Neuronal stem cell (in vitro differentiated cells): ENCODE results near the gene ADCY2.

Source experiments
- DNase-seq: peaks from one replicate; pipeline ENCODE4 v3.0.0-alpha.2; 2013; ENCODE audit warnings: low spot score
- H2AFZ ChIP-seq: one replicate; pipeline ENCODE4 v1.6.1; 2013; ENCODE audit warnings: mild to moderate bottlenecking, low read length, inconsistent platforms
- H2AK5ac ChIP-seq: 2 replicates; pipeline ENCODE4 v1.6.1; 2013; ENCODE audit warnings: low read depth, mild to moderate bottlenecking, inconsistent platforms, low read length, moderate library complexity, mixed read lengths
- H2BK120ac ChIP-seq: 2 replicates; pipeline ENCODE4 v1.6.1; 2013; ENCODE audit warnings: low read depth, mild to moderate bottlenecking, inconsistent platforms, low read length, moderate library complexity, mixed read lengths
- H2BK12ac ChIP-seq: one replicate; pipeline ENCODE4 v1.6.1; 2013; ENCODE audit warnings: low read length, inconsistent platforms
- H2BK15ac ChIP-seq: 2 replicates; pipeline ENCODE4 v1.6.1; 2013; ENCODE audit warnings: mild to moderate bottlenecking, low read length, inconsistent platforms, mixed read lengths
- H2BK5ac ChIP-seq: one replicate; pipeline ENCODE4 v1.6.1; 2013; ENCODE audit warnings: inconsistent platforms, mild to moderate bottlenecking, low read length, moderate library complexity
- H3K14ac ChIP-seq: one replicate; pipeline ENCODE4 v1.6.1; 2013; ENCODE audit warnings: low read length, inconsistent platforms
- H3K18ac ChIP-seq: 2 replicates; pipeline ENCODE4 v1.6.1; 2013; ENCODE audit warnings: low read length, inconsistent platforms
- H3K23ac ChIP-seq: 2 replicates; pipeline ENCODE4 v1.6.1; 2013; ENCODE audit warnings: low read depth, mild to moderate bottlenecking, mixed read lengths, low read length, inconsistent platforms; ENCODE audit not compliant: poor library complexity
- H3K27ac ChIP-seq: replicated peaks from 3 replicates; pipeline ENCODE4 v1.5.1; 2013; ENCODE audit warnings: low read length, inconsistent platforms
- H3K27me3 ChIP-seq, 3 experiments: 2 replicates each; pipeline ENCODE4 v1.6.1; 2013; ENCODE audit warnings: low read length in 3 of 3, mild to moderate bottlenecking in 2 of 3, inconsistent platforms in 1 of 3, low read depth in 1 of 3, mixed read lengths in 1 of 3, moderate library complexity in 1 of 3; ENCODE audit not compliant: control insufficient read depth in 3 of 3, insufficient read depth in 3 of 3
- H3K36me3 ChIP-seq, 2 donors: replicated peaks in 1 of 2; 2 replicates each; pipeline ENCODE4 v1.6.1; 2013; ENCODE audit warnings: low read length in 2 of 2; ENCODE audit not compliant: control insufficient read depth in 2 of 2, insufficient read depth in 2 of 2
- H3K4ac ChIP-seq: 2 replicates; pipeline ENCODE4 v1.6.1; 2013; ENCODE audit warnings: inconsistent platforms, mild to moderate bottlenecking, low read length, moderate library complexity
- H3K4me1 ChIP-seq, 2 donors: 1 replicate in 1 of 2; 2 replicates in 1 of 2; pipeline ENCODE4 v1.6.1; 2013; ENCODE audit warnings: low read length in 2 of 2, low read depth in 1 of 2; ENCODE audit not compliant: control insufficient read depth in 2 of 2, insufficient read depth in 1 of 2
- H3K4me2 ChIP-seq: one replicate; pipeline ENCODE4 v1.6.1; 2013; ENCODE audit warnings: mild to moderate bottlenecking, low read length, inconsistent platforms; ENCODE audit not compliant: insufficient read depth, poor library complexity, severe bottlenecking
- H3K4me3 ChIP-seq, 2 donors: 2 replicates each; pipeline ENCODE4 v1.5.1; 2013; ENCODE audit warnings: low read length in 2 of 2, mild to moderate bottlenecking in 2 of 2, inconsistent platforms in 1 of 2, moderate library complexity in 1 of 2
- H3K79me1 ChIP-seq: one replicate; pipeline ENCODE4 v1.6.1; 2013; ENCODE audit warnings: low read depth, mild to moderate bottlenecking, inconsistent platforms, low read length, moderate library complexity
- H3K9ac ChIP-seq: one replicate; pipeline ENCODE4 v1.6.1; 2013; ENCODE audit warnings: mild to moderate bottlenecking, low read depth, low read length, inconsistent platforms; ENCODE audit not compliant: poor library complexity
- H3K9me3 ChIP-seq, 2 donors: replicated peaks in 1 of 2; 2 replicates each; pipeline versions ENCODE3 to v1.6.1; 2013; ENCODE audit warnings: low read length in 2 of 2, mild to moderate bottlenecking in 2 of 2, inconsistent platforms in 1 of 2, low read depth in 1 of 2, mixed read lengths in 1 of 2, moderate library complexity in 1 of 2; ENCODE audit not compliant: control insufficient read depth in 2 of 2, insufficient read depth in 1 of 2
- H4K8ac ChIP-seq: one replicate; pipeline ENCODE4 v1.6.1; 2013; ENCODE audit warnings: low read depth, mild to moderate bottlenecking, inconsistent platforms, low read length, moderate library complexity
- H4K91ac ChIP-seq: one replicate; pipeline ENCODE4 v1.6.1; 2013; ENCODE audit warnings: low read length, low read depth, mild to moderate bottlenecking, inconsistent platforms; ENCODE audit not compliant: poor library complexity
- WGBS, 2 donors: extraction: QIAGEN DNeasy Blood & Tissue Kit; methylation state at CpG; one replicate each; pipeline ENCODE4 v1.1.7; 2013; ENCODE audit warnings: missing lambda C conversion rate in 2 of 2, mixed read lengths in 1 of 2; ENCODE audit not compliant: insufficient read length in 2 of 2, insufficient replicate concordance in 1 of 2; ENCODE audit errors: extremely low coverage in 2 of 2; 5-methylcytosine and 5-hydroxymethylcytosine counted together

Gene ADCY2

GRCh38 chr5:7664208-7664607 lies 268.3 kb downstream of the ADCY2 start:
- Histone ChIP-seq H3K14ac (no peak overlapping the region), H3K9me3 (peaks cover 0 to 1% of the 10 kb centered on the region in 2 donors), H3K4me1 (no peaks in the 10 kb centered on the region), H3K9ac (no peak overlapping the region), H3K27me3 (no peaks in the 10 kb centered on the region), H3K27ac (no peak overlapping the region), H3K23ac (no peak overlapping the region), H3K18ac (no peak overlapping the region), H2AK5ac (no peak overlapping the region), H3K4me2 (no peak overlapping the region), H2BK12ac (no peak overlapping the region), H3K4me3 (no peak overlapping the region), H3K79me1 (no peaks in the 10 kb centered on the region), H2AFZ (no peak overlapping the region), H2BK5ac (no peak overlapping the region), H3K4ac (no peak overlapping the region), H4K91ac (no peak overlapping the region), H3K36me3 (no peaks in the 10 kb centered on the region), H2BK15ac (no peak overlapping the region), H2BK120ac (no peak overlapping the region), H4K8ac (no peak overlapping the region)
- WGBS, 2 donors = no CpG with 5 or more reads among the region's 2 CpGs
- DNase-seq = no peak

- H3K27me3 ChIP-seq = no peaks in the 10 kb centered on the region
- H2AFZ ChIP-seq = no peak overlapping the region
- no peak overlapping the region for H2AK5ac ChIP-seq
- no peak overlapping the region for H3K14ac ChIP-seq
- no peak overlapping the region for H2BK15ac ChIP-seq
- H3K23ac ChIP-seq = no peak overlapping the region
- H3K9ac ChIP-seq = no peak overlapping the region
- no peaks in the 10 kb centered on the region for H3K4me1 ChIP-seq
- no peak overlapping the region for H3K18ac ChIP-seq
- H2BK5ac ChIP-seq = no peak overlapping the region
- H3K36me3 ChIP-seq = no peaks in the 10 kb centered on the region
- H2BK120ac ChIP-seq = no peak overlapping the region
- no CpG with 5 or more reads among the region's 5 CpGs for WGBS, 2 donors
- H3K9me3 ChIP-seq = peaks cover 4 to 8% of the 10 kb centered on the region in 2 donors
- no peak overlapping the region for H2BK12ac ChIP-seq
- no peak overlapping the region for H4K91ac ChIP-seq
- no peak overlapping the region for H3K4ac ChIP-seq
- no peak overlapping the region for H3K27ac ChIP-seq
- H3K79me1 ChIP-seq = no peaks in the 10 kb centered on the region
- no peak overlapping the region for H4K8ac ChIP-seq
- H3K4me2 ChIP-seq = no peak overlapping the region
- DNase-seq = no peak
- H3K4me3 ChIP-seq = no peak overlapping the region
Observed at GRCh38 chr5:7667216-7667767, 271.4 kb downstream of the ADCY2 start.

- Histone ChIP-seq H3K4me1 (no peaks in the 10 kb centered on the region), H3K9ac (no peak overlapping the region), H3K9me3 (peaks cover 2 to 8% of the 10 kb centered on the region in 2 donors), H2BK15ac (no peak overlapping the region), H3K27ac (no peak overlapping the region), H2BK5ac (no peak overlapping the region), H3K36me3 (no peaks in the 10 kb centered on the region), H3K27me3 (no peaks in the 10 kb centered on the region), H3K18ac (no peak overlapping the region), H3K4me2 (no peak overlapping the region), H3K14ac (no peak overlapping the region), H2BK120ac (no peak overlapping the region), H3K79me1 (no peaks in the 10 kb centered on the region), H3K4ac (no peak overlapping the region), H2BK12ac (no peak overlapping the region), H3K23ac (no peak overlapping the region), H2AFZ (no peak overlapping the region), H3K4me3 (no peak overlapping the region), H4K91ac (no peak overlapping the region), H4K8ac (no peak overlapping the region), H2AK5ac (no peak overlapping the region)
- no CpG with 5 or more reads among the region's 1 CpG for WGBS, 2 donors
- DNase-seq = no peak
Observed at GRCh38 chr5:7668161-7668560, 272.2 kb downstream of the ADCY2 start.

GRCh38 chr5:7668627-7669026 lies 272.7 kb downstream of the ADCY2 start:
- H2BK120ac ChIP-seq = no peak overlapping the region
- no peak overlapping the region for H3K18ac ChIP-seq
- no peak overlapping the region for H3K14ac ChIP-seq
- no peak overlapping the region for H2AK5ac ChIP-seq
- no peak for DNase-seq
- H3K23ac ChIP-seq = no peak overlapping the region
- H3K4me1 ChIP-seq = no peaks in the 10 kb centered on the region
- no peaks in the 10 kb centered on the region for H3K27me3 ChIP-seq
- H4K8ac ChIP-seq = no peak overlapping the region
- H2BK15ac ChIP-seq = no peak overlapping the region
- H3K9me3 ChIP-seq = peaks cover 2 to 8% of the 10 kb centered on the region in 2 donors
- no peak overlapping the region for H3K4ac ChIP-seq
- H3K4me3 ChIP-seq = no peak overlapping the region
- H2BK5ac ChIP-seq = no peak overlapping the region
- no peak overlapping the region for H3K4me2 ChIP-seq
- H3K79me1 ChIP-seq = no peaks in the 10 kb centered on the region
- no peak overlapping the region for H2AFZ ChIP-seq
- no peaks in the 10 kb centered on the region for H3K36me3 ChIP-seq
- no peak overlapping the region for H3K9ac ChIP-seq
- no peak overlapping the region for H3K27ac ChIP-seq
- no peak overlapping the region for H4K91ac ChIP-seq
- no peak overlapping the region for H2BK12ac ChIP-seq
